NCI-H2227 treated with DMSO at 0.1 percent for 48 hours (cell line): Measurements from ENCODE around the gene BORCS6.

ENCODE experiments used
- DNase-seq: peaks from one replicate; lab custom pipeline; 2025; lab: John Stamatoyannopoulos, UW

BORCS6 gene

GRCh38 chr17:8142158-8142886 is 47.7 kb downstream of the BORCS6 start:
- DNase-seq = no peak

GRCh38 chr17:8141741-8142140 is 48.2 kb downstream of the BORCS6 start:
- no peak for DNase-seq

- DNase-seq = no peak
Observed at GRCh38 chr17:8141045-8141444, 48.9 kb downstream of the BORCS6 start.

- no peak for DNase-seq
Observed at GRCh38 chr17:8140065-8141029, 49.6 kb downstream of the BORCS6 start.

- DNase-seq = peak; percentile 91
Observed at GRCh38 chr17:8138672-8139371, 51.2 kb downstream of the BORCS6 start.

- no peak for DNase-seq
Observed at GRCh38 chr17:8138374-8138671, 51.7 kb downstream of the BORCS6 start.
